ENCODE data around the gene KRT32.

- TF ChIP-seq ZNF23 (CRISPR knock-in tag; IDR thresholded peaks at IDR 0.05) (no peak), CREB1 (IDR thresholded peaks at IDR 0.05) (no peak), CREB1 (CRISPR knock-in tag; IDR thresholded peaks at IDR 0.05) (no peak), POLR2AphosphoS5 (IDR thresholded peaks at IDR 0.05; ENCODE audit: control insufficient read depth, insufficient read depth, low read depth, low read length) (no peak), MYNN (IDR thresholded peaks at IDR 0.05) (no peak), MYNN (CRISPR knock-in tag; IDR thresholded peaks at IDR 0.05) (no peak)
Measured at GRCh38 chr17:41440531-41441033, 26.6 kb downstream of the KRT32 start, which contains the start of gene KRT38.
